Mammary microvascular endothelial cell (primary cell): ENCODE data around the gene TMEM94. TPM values are rescaled to one million over a fixed set of nuclear protein-coding genes. Genes with fewer than 3 reads are reported as not detected.

ENCODE experiments used
- total RNA-seq: library from RNA; depleted of rRNA; stranded (reverse); fragments of >200 nt; gene quantifications from 2 replicates; pipeline ENCODE4 v1.2.3, GENCODE V29; 2015

Gene TMEM94
- 35.6 and 48.6 TPM in 2 replicates for total RNA-seq

GRCh38 chr17:75456417-75457046 lies at the start of gene TMEM94:
TSS of gene TMEM94 (plus strand) at chr17:75456635. CDS start at chr17:75471906, 15,271 bp downstream.

GRCh38 chr17:75515496-75516254 lies 59.2 kb downstream of the TMEM94 start, which contains the start of gene CASKIN2:
TSS of gene CASKIN2 (minus strand) at chr17:75515537. CDS start at chr17:75513804, 1,733 bp downstream.

GRCh38 chr17:75516255-75516618 lies 59.8 kb downstream of the TMEM94 start, which contains the start of gene TSEN54:
TSS of gene TSEN54 (plus strand) at chr17:75516528. CDS start at chr17:75516561, 33 bp downstream.

DNA sequence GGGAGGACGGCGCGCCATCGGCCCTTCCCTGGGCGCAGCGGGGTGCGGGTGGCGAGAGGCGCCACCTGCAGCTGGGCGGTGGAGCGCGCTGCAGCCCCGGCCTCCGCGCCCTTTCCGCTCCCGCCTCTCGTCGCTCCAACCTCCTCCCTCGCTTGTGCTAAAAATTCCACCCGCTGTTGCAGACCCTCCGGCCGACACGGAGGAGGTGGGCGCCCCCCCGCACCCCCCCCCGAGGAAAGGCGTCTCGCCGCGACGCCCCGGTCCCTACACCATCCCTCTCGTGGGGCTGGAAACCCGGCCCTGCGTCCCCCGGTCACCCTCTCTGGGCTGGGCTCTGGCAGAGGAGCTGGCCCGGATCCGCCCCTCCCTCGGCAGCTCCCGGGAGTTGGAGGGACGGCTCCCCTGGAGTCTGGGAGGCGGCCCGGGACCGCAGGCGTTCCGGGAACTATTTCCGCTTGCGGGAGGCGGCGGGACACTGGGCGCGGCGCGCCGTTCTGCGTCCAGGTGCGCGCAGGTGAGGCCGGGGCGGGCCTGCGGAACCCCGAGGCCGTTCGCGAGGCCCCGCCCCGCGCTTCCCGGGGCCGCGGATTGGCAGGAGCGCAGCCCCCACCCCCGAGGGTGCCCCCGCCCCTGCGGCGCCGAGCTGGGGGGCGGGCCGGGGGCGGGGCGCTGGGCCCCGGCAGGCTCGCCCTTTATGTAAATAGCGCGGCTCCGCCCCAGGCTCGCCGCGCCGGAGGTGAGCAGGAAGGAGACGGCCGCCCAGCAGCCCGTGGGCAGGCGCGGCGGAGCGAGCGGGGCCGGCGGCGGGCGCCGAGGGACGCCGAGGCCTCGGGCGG lies 68.8 kb downstream of the TMEM94 start, which contains the start of gene LLGL2:
LLGL2 (plus strand) TSS at position 728 of the 836 bp plus-strand sequence. CDS start 17,730 bp downstream, outside the sequence.

Other genes starting within 250 kb of the TMEM94 start
- 22.5 and 25.7 TPM in 2 replicates for gene GGA3, start 195.0 kb upstream of the TMEM94 start, total RNA-seq
- gene MRPS7, start 194.8 kb upstream of the TMEM94 start, total RNA-seq: 67.8 and 76.7 TPM in 2 replicates
- gene MIF4GD, start 185.4 kb upstream of the TMEM94 start, total RNA-seq: 14.1 and 23.5 TPM in 2 replicates
- gene SLC25A19, start 167.2 kb upstream of the TMEM94 start, total RNA-seq: 16.3 and 19.8 TPM in 2 replicates
- gene GRB2, start 51.0 kb upstream of the TMEM94 start, total RNA-seq: 141 and 147 TPM in 2 replicates
- 24.2 and 32.8 TPM in 2 replicates for gene CASKIN2, start 58.9 kb downstream of the TMEM94 start, total RNA-seq
- gene TSEN54, start 59.9 kb downstream of the TMEM94 start, total RNA-seq: 23.2 and 25.4 TPM in 2 replicates
- 3.9 and 5.2 TPM in 2 replicates for gene LLGL2, start 69.1 kb downstream of the TMEM94 start, total RNA-seq
- 1.7 and 5.1 TPM in 2 replicates for gene MYO15B, start 131.2 kb downstream of the TMEM94 start, total RNA-seq
- not detected in 2 replicates for gene SMIM5, start 176.8 kb downstream of the TMEM94 start, total RNA-seq
- gene RECQL5, start 210.5 kb downstream of the TMEM94 start, total RNA-seq: 9.9 and 11.3 TPM in 2 replicates
- gene SAP30BP, start 210.7 kb downstream of the TMEM94 start, total RNA-seq: 71.9 and 72.0 TPM in 2 replicates